NK-92 (cell line): Measurements from ENCODE around the gene ZMYND11.

Source experiments
- DNase-seq: peaks from one replicate; lab custom pipeline; 2025; ENCODE audit not compliant: unreplicated experiment; lab: John Stamatoyannopoulos, UW

The ZMYND11 gene

DNA sequence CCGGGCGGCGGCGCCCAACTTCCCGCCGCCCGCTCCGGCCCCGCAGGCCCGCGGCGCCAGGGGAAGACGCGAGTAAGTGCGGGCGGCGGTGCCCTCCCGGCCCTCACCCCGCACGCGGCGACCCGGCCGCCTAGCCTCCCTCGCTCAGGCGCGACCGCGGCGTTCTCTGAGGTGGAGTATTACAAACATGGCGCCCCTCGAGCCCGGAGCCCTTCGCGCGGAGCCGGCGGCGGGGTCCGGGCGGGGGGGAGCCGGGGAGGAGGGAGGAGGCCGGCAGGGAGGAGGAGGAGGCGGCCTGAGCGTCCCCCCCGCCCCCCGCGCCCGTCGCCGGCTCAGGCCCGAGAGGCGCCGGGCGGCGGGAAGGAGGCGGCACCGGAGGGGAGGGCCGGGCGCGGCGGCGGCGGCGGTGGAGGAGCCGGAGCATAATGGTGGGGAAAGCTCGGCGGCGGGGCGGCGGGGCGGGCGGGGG is at the start of gene ZMYND11:
TSS of gene ZMYND11 (plus strand) at position 324 of the 469 bp plus-strand sequence. CDS start 44,558 bp downstream, outside the sequence.
- no peak for DNase-seq

DNA sequence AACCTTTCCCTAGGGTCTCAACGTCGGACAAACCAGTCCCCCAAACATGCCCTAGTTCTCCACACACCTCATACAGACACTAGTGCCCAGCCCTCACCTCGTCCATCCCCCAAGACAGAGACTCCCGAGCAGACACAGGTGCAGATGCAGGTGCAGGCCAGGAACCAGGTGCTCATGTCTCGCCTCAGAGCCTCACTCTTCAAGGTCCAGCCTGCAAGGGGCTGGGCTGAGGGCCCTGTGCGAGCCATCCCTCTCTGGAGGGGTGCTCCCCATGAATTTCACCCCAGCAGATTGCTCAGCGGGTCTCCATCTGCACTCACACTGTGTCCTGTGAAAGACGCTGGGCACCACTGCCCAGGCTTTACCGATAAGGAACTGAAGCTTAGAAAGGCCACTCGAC is 49.2 kb upstream of the ZMYND11 start:
- no peak for DNase-seq

DNA sequence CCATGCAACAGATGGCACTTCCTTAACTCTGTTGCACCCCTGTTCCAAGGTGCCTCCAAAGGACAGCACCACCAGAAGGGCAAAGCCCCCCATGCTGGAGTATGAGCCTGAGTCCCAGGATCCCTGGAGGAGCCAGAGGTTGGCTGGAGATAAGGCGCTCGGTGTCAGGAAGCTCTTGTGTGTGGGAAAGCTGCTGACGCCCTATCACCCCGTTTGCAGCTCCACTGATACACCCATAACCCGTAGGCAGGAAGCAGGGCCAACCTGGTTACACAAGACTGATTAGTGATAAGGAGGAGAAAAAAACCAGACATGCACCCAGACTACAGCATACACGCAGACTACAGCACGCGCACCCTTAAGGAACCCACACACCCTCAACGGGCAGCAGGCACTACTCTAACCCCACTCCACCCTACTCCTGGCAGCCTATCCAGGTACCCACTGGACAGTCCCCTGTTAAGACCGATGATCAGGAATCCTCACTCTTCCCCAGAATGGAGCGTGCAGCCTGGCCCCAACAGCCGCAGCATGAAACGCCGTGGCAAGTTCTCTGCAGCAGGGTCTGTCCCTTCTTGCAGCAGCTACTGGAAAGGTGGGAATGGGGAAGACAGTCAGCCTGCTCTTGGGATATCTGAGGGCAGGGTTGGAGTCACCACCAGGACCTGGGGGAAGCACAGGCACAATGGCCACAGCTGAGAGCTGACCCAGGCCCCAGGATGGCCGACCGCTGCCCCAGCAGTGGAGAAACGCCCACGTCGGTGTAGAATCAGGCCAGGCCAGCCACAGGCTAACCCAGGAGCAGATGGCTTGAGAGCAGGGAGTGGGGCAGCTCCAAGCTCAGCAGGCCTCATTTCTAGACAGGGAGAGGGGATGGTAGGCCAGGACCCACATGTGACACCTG is 47.8 kb upstream of the ZMYND11 start:
- no peak for DNase-seq

- DNase-seq = no peak
These were observed 47.0 kb upstream of the ZMYND11 start for GRCh38 chr10:88253-88652.

- DNase-seq = no peak
These were observed 46.0 kb upstream of the ZMYND11 start for GRCh38 chr10:89248-89647.

DNA sequence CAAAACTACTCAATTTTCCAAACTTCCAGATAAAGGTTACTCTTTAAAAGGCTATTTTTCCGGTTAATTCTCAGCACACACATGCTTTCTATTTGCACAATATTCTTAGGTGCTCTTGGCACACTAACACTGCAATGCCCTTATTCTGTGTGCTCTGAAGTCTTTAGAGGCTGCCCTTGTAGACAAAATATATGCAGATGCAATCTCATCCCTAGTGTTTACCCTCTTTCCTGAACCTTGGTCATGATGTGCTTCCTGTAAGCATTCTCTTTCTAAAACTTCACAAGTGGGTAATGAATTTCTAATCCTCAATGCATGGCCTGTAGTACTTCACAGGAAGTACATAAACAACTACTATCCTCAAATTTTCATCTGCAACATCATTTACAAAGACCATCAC is 45.1 kb upstream of the ZMYND11 start:
- no peak for DNase-seq

DNA sequence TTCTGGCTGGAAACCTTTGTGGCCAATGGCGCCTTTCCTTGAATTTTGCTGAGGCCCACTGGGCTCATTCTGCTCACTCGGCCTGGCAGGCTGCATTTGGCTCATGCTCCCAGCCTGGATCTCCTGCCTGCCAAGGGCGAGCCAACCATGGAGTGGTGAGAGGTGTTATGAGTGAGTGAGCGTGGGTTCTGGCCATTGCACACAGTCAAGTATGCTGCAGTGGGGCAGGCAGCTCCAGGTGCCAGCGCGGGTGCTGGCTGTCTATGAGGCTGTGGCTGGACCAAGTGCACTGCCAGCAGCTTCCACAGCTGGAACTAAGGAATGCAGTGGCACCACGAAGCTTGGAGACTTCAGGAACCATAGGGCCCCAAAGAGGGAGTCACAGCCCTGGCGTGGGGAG is 43.9 kb upstream of the ZMYND11 start:
- no peak for DNase-seq

- no peak for DNase-seq
These were observed 43.1 kb upstream of the ZMYND11 start for GRCh38 chr10:92153-92552.

DNA sequence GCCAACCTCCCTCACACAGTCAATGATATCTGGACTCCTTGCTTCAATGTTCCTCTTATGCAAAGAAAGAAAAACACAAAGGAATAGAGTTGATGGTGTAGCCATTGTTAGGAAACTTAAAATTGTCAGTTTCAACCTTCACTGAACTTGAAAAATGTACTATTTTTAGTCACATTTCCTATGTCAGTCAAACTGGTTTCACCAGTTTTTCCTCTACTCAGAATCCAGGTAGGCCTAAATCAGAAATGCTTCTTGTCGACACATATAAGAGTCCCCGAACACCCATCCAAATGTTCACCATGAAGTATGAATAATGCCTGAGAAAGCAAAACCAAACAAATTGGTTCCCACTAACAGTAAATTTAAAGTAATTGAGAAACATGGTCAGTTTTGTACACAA is 42.4 kb upstream of the ZMYND11 start:
- no peak for DNase-seq

DNA sequence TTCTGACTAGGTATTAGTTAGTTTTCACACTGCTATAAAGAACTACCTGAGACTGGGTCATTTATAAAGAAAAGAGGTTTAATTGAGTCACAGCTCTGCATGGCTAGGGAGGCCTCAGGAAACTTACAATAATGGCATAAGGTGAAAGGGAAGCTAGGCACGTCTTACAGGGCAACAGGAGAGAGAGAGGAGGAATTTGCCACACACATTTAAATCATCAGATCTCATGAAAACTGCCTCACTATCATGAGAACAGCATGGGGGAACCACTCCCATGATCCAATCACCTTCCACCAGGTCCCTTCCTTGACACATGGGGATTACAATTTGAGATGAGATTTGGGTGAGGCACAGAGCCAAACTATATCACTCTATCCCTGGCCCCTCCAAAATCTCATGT is 40.6 kb upstream of the ZMYND11 start:
- DNase-seq = no peak

GRCh38 chr10:95356-96115 is 39.7 kb upstream of the ZMYND11 start:
- DNase-seq = no peak

DNA sequence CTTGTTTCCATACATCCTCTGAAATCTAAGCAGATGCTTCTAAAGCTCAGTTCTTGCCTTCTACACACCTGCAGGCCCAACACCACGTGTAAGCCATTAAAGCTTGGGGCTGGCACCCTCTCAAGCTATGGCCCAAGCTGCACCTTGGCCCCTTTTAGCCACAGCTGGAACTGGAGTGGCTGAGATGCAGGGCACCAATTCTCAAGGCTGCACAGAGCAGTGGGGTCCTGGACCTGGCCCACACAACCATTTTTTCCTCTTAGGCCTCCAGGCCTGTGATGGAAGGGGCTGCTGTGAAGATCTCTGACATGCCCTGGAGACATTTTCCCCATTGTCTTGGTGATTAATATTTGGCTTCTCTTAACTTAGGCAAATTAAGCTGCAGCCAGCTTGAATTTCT is 38.8 kb upstream of the ZMYND11 start:
- DNase-seq = no peak

DNA sequence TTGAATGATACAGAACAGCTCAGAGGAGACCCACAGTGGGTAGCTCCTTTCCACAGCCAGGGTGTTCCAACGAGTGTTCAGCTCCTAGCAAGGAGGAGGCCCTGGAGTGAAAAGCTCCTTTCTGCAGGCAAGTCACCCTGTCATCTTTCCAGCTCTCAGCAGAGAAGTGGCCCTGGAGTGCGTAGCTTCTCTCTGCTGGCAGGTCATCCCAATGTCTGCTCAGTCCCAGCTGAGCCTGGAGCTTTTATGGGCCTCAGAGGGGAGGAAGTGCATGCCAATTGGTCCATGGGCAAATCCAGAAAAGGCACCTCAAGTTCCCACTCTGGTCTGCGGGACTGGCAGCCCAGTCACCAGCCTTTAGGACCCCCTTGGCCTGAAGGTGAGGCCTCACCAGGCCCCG is 30.8 kb upstream of the ZMYND11 start:
- DNase-seq = no peak

GRCh38 chr10:104862-105565 is 30.2 kb upstream of the ZMYND11 start:
- DNase-seq = no peak

DNA sequence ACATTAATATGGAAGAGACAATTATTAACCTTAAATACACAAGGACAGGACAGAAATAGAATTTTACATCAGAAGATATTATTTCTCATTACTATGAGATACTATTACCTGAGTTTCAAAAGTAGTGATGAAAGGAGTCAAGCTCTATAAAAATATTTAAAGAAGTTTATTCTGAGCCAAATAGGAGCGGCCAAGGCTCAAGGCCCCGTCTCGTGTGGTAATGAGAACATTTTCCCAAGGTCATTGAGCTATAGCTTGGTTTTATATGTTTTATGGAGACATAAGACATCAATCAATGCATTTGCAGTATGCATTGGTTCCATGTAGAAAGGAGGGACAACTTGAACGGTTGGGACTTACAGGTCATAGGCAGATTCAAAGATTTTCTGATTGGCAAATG is 29.4 kb upstream of the ZMYND11 start:
- no peak for DNase-seq

DNA sequence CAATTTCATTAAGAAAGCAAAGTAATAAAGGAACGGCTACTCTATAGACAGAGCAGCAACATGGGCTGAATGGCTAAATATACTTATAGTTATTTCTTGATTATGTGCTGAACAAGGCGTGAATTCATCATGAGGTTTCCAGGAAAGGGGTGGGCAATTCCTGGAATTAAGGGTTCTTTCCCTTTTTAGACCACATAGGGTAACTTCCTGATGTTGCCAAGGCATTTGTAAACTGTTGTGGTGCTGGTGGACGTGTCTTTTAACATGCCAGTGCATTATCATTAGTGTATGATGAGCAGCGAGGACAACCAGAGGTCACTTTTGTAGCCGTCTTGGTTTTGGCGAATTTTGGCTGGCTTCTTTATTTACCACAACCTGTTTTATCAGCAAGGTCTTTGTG is 28.5 kb upstream of the ZMYND11 start:
- DNase-seq = no peak

DNA sequence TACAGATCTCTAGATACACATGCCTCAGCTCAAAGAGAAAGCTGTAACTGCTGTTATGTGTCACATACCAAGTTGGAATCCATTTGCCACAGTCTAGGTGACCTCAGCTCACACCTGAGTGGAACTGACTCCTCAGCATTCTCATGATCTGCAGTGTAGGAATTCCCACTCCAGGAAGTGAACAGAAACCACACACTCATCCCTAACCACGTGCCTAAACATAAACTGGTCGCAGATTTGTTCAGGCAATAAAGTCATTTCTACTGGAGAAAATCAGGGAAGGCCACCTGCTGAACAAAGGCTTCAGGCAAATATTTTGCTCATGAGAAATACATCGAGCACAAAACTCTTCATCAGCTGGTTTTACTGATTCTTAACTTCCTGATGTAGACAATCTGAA is 23.0 kb upstream of the ZMYND11 start:
- no peak for DNase-seq

GRCh38 chr10:124874-125273 is 10.4 kb upstream of the ZMYND11 start:
- DNase-seq = no peak

- DNase-seq = no peak
These were observed 7.4 kb upstream of the ZMYND11 start for GRCh38 chr10:127612-128432.

GRCh38 chr10:129810-130209 is 5.4 kb upstream of the ZMYND11 start:
- no peak for DNase-seq
